Endothelial cell of umbilical vein (primary cell): ENCODE results near the gene ITGB2. TPM values are rescaled to one million over a fixed set of nuclear protein-coding genes. Genes with fewer than 3 reads are reported as not detected.

Source experiments
- BruUV-seq: library from RNA; stranded (reverse); fragments of 400-500 nt; replicated peaks from 2 replicates; lab custom pipeline; 2021; lab: Mats Ljungman, UMichigan
- CTCF ChIA-PET: fragments of 300-600, 350-600 bp; sonication (Branson Sonifier 250); formaldehyde crosslinking; loops from one replicate; lab custom pipeline; 2021; ENCODE audit warnings: antibody characterized with exemption, inconsistent platforms; lab: Charles Lee
- POLR2A ChIA-PET: fragments of 300-600, 350-600 bp; sonication (Branson Sonifier 250); formaldehyde crosslinking; loops from one replicate; lab custom pipeline; 2021; ENCODE audit warnings: antibody characterized with exemption, inconsistent platforms; lab: Charles Lee
- DNase-seq: peaks from one replicate; pipeline ENCODE4 v3.0.0-alpha.2; 2011; ENCODE audit warnings: low read depth, low spot score
- FAIRE-seq: peaks from 2 replicates; lab custom pipeline; 2011; peaks lifted over from hg19 to GRCh38; lab: Jason Lieb, UNC
- H2AFZ ChIP-seq: 2 replicates; pipeline ENCODE4 v1.6.0; 2012; ENCODE audit warnings: low read depth, low read length, control low read depth, inconsistent platforms
- H3K27ac ChIP-seq: 2 replicates; pipeline ENCODE4 v1.5.1; 2011; ENCODE audit warnings: low read depth, mild to moderate bottlenecking, control low read depth, low read length, moderate library complexity; ENCODE audit not compliant: insufficient read depth
- H3K27me3 ChIP-seq, 2 experiments: 2 replicates each; pipeline versions ENCODE4 v1.6.0 to v1.6.1; 2011; ENCODE audit warnings: low read length in 2 of 2, mixed read lengths in 1 of 2; ENCODE audit not compliant: control insufficient read depth in 2 of 2, insufficient read depth in 2 of 2
- H3K36me3 ChIP-seq, 2 experiments: 2 replicates in 1 of 2; 3 replicates in 1 of 2; pipeline ENCODE4 v1.5.1; 2011; ENCODE audit warnings: low read length in 2 of 2, mild to moderate bottlenecking in 1 of 2, moderate library complexity in 1 of 2; ENCODE audit not compliant: control insufficient read depth in 2 of 2, insufficient read depth in 2 of 2; ENCODE audit errors: extremely low read depth in 1 of 2
- H3K4me1 ChIP-seq: 3 replicates; pipeline ENCODE4 v1.5.1; 2011; ENCODE audit warnings: mild to moderate bottlenecking, low read length; ENCODE audit not compliant: control insufficient read depth, insufficient read depth; ENCODE audit errors: extremely low read depth
- H3K4me2 ChIP-seq: 2 replicates; pipeline ENCODE4 v1.6.1; 2011; ENCODE audit warnings: low read length, control low read depth, mixed read lengths; ENCODE audit not compliant: insufficient read depth
- H3K4me3 ChIP-seq, 3 experiments: fragments of 200-600 bp in 1 of 3; sonication (generic), shearing (Covaris generic) in 1 of 3; replicated peaks in 1 of 3; 2 replicates each; pipeline ENCODE4 v1.5.1; 2011 to 2016; ENCODE audit warnings: control low read depth in 3 of 3, low read length in 3 of 3, mild to moderate bottlenecking in 2 of 3, inconsistent platforms in 1 of 3, low read depth in 1 of 3, moderate library complexity in 1 of 3; ENCODE audit not compliant: insufficient read depth in 1 of 3
- H3K79me2 ChIP-seq: 2 replicates; pipeline ENCODE4 v1.6.0; 2012; ENCODE audit warnings: low read length, inconsistent platforms; ENCODE audit not compliant: control insufficient read depth, insufficient read depth
- H3K9ac ChIP-seq: replicated peaks from 2 replicates; pipeline ENCODE3; 2011; ENCODE audit warnings: low read length, control low read depth; ENCODE audit not compliant: insufficient read depth; ENCODE audit errors: extremely low read depth
- H3K9me1 ChIP-seq: replicated peaks from 3 replicates; pipeline ENCODE4 v1.6.0; 2011; ENCODE audit warnings: mild to moderate bottlenecking, low read length; ENCODE audit not compliant: control insufficient read depth, insufficient read depth; ENCODE audit errors: extremely low read depth
- H3K9me3 ChIP-seq: replicated peaks from 2 replicates; pipeline ENCODE4 v1.5.1; 2012; ENCODE audit warnings: low read length, inconsistent platforms; ENCODE audit not compliant: control insufficient read depth, insufficient read depth
- H4K20me1 ChIP-seq: replicated peaks from 2 replicates; pipeline ENCODE3; 2011; ENCODE audit warnings: mild to moderate bottlenecking, low read length; ENCODE audit not compliant: control insufficient read depth, insufficient read depth; ENCODE audit errors: extremely low read depth
- FOS ChIP-seq: IDR thresholded peaks from 2 replicates; pipeline ENCODE4 v1.6.1; 2011; ENCODE audit warnings: mild to moderate bottlenecking, low read length, moderate library complexity, borderline replicate concordance; ENCODE audit not compliant: insufficient read depth
- GATA2 ChIP-seq: IDR thresholded peaks from 2 replicates; pipeline ENCODE4 v1.7.0; 2011; ENCODE audit warnings: low read depth, mild to moderate bottlenecking, moderate library complexity, mixed read lengths, low read length; ENCODE audit not compliant: insufficient read length, insufficient read depth
- MYC ChIP-seq: IDR thresholded peaks from one replicate; pipeline ENCODE4 v1.6.1; 2011; ENCODE audit warnings: mild to moderate bottlenecking, low read depth, low read length
- POLR2A ChIP-seq: IDR thresholded peaks from 2 replicates; pipeline ENCODE4 v1.6.1; 2012; ENCODE audit warnings: low read depth, mild to moderate bottlenecking, control low read depth, low read length
- POLR2AphosphoS5 ChIP-seq: IDR thresholded peaks from 2 replicates; pipeline ENCODE4 v1.6.1; 2012; ENCODE audit warnings: low read depth, mild to moderate bottlenecking, control low read depth, low read length, moderate library complexity; ENCODE audit not compliant: insufficient read depth
- dilution Hi-C: fragments of 300-500 bp; cut with MboI; formaldehyde crosslinking; loops from one replicate; pipeline ENCODE4 v1.15.0; 2019; ENCODE audit warnings: low sequenced_read_pairs; ENCODE audit not compliant: extremely low pct_ligation_motif_present
- intact Hi-C: fragments of 100-400 bp; cut with micrococcal nuclease; formaldehyde crosslinking; loops from one replicate; pipeline ENCODE4 v1.10.0; 2022
- polyA plus RNA-seq, 4 experiments: library from polyadenylated mRNA; depleted of rRNA in 3 of 4; stranded (reverse) in 3 of 4; unstranded in 1 of 4; fragments of >200 nt; gene quantifications; 2 replicates each; pipeline versions ENCODE4 v1.2.1 to v1.2.3, GENCODE V29; 2011 to 2012; ENCODE audit warnings: missing spikeins in 1 of 4
- total RNA-seq: library from RNA; stranded (reverse); gene quantifications from 2 replicates; pipeline ENCODE4 v1.2.3, GENCODE V29; 2021
- TF ChIP-seq, protein P1 (sequence below), 2 donors: IDR thresholded peaks; 1 replicate in 1 of 2; 2 replicates in 1 of 2; pipeline ENCODE4 v1.5.1; 2011; ENCODE audit warnings: low read length in 2 of 2, mild to moderate bottlenecking in 2 of 2, moderate library complexity in 2 of 2, control low read depth in 1 of 2, inconsistent platforms in 1 of 2, low read depth in 1 of 2; ENCODE audit not compliant: insufficient read depth in 1 of 2; ENCODE audit errors: extremely low read depth in 1 of 2

ITGB2 gene
- total and polyA plus RNA-seq, 2 donors (not counting 3 experiments of a cell fraction or from before 2014, with no cell fraction given), result 0.39 to 0.91 TPM

DNA sequence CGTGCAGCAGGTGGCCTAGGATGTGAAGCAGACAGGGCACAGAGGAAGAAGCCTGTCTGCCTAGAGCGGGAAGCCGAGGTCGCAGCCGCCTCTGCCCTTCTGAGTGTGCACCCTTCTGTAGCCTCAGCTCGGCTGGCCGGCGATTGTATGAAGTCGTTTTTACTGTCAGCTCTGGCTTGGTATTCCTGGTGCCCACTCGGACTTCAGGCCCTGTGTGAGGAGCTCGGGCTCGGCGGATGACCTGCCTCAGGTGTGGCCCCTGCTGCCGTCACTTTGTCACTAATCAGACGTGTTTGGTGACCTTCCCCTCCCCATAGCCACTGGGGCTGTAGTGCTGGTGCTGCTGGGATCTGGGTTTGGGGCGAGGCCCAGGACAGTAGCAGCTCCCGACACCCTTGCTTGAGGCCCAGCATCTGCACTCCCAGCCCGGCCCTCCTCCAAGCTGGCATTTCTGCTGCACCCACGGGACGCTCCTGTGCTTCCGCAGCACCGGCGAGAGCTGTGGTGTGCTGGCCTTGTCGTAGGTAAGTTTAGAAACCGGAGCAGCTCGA, 37.3 kb upstream of the ITGB2 start:
- dilution Hi-C loops, result no loop called here
- FAIRE-seq (no peak), DNase-seq (no peak)
- H3K4me2 ChIP-seq, result no peak overlapping the region
- H3K36me3 ChIP-seq, result peaks cover 5 to 13% of the 10 kb centered on the region in 2 experiments
- TF ChIP-seq MYC (no peak), FOS (no peak), GATA2 (no peak), POLR2AphosphoS5 (no peak), POLR2A (no peak)
- TF ChIP-seq, protein P1, sequence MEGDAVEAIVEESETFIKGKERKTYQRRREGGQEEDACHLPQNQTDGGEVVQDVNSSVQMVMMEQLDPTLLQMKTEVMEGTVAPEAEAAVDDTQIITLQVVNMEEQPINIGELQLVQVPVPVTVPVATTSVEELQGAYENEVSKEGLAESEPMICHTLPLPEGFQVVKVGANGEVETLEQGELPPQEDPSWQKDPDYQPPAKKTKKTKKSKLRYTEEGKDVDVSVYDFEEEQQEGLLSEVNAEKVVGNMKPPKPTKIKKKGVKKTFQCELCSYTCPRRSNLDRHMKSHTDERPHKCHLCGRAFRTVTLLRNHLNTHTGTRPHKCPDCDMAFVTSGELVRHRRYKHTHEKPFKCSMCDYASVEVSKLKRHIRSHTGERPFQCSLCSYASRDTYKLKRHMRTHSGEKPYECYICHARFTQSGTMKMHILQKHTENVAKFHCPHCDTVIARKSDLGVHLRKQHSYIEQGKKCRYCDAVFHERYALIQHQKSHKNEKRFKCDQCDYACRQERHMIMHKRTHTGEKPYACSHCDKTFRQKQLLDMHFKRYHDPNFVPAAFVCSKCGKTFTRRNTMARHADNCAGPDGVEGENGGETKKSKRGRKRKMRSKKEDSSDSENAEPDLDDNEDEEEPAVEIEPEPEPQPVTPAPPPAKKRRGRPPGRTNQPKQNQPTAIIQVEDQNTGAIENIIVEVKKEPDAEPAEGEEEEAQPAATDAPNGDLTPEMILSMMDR (IDR thresholded peaks at IDR 0.05; ENCODE audit: extremely low read depth in 1 of 2, insufficient read depth in 1 of 2, low read depth in 1 of 2, low read length in 2 of 2), result no peak
- H2AFZ ChIP-seq, result no peak overlapping the region
- H3K9me3 ChIP-seq, result no peaks in the 10 kb centered on the region
- no peak overlapping the region for H3K4me3 ChIP-seq
- H3K27me3 ChIP-seq, result no peaks in the 10 kb centered on the region
- ChIA-PET CTCF (interaction anchor here (1.0 to 6.5 kb wide), 8 partner anchors 9 to 182 kb away, joined by 3 to 47 read pairs (median 4); no protein-coding TSS in a partner anchor), POLR2A (no interaction called here)
- peak overlapping the region; percentile 61 for H3K27ac ChIP-seq
- no TSS peak for BruUV-seq
- H3K4me1 ChIP-seq, result peaks cover 33% of the 10 kb centered on the region
- peaks cover 31% of the 10 kb centered on the region for H3K79me2 ChIP-seq
- no peaks in the 10 kb centered on the region for H3K9me1 ChIP-seq
- H3K9ac ChIP-seq, result no peak overlapping the region
- intact Hi-C loops, result loop anchor here (2.0 kb wide), 1 partner anchor 117 kb away; the partner anchor contains the start of gene ADARB1
- H4K20me1 ChIP-seq, result no peaks in the 10 kb centered on the region
